Breast epithelium (tissue), 3 donors: ENCODE measurements around the gene ERN1.

ENCODE experiments used
- POLR2A ChIP-seq: fragments of 450-650 bp; IDR thresholded peaks from one replicate; pipeline ENCODE4 v1.6.1; 2016; ENCODE audit warnings: antibody characterized with exemption, mild to moderate bottlenecking, moderate library complexity
- TF ChIP-seq, protein P1 (sequence below), 3 donors: fragments of 450-650 bp; IDR thresholded peaks; one replicate each; pipeline ENCODE4 v1.5.1; 2016 to 2017; ENCODE audit warnings: antibody characterized with exemption in 3 of 3, mild to moderate bottlenecking in 3 of 3, moderate library complexity in 3 of 3

- TF ChIP-seq POLR2A = no peak
- TF ChIP-seq, protein P1, sequence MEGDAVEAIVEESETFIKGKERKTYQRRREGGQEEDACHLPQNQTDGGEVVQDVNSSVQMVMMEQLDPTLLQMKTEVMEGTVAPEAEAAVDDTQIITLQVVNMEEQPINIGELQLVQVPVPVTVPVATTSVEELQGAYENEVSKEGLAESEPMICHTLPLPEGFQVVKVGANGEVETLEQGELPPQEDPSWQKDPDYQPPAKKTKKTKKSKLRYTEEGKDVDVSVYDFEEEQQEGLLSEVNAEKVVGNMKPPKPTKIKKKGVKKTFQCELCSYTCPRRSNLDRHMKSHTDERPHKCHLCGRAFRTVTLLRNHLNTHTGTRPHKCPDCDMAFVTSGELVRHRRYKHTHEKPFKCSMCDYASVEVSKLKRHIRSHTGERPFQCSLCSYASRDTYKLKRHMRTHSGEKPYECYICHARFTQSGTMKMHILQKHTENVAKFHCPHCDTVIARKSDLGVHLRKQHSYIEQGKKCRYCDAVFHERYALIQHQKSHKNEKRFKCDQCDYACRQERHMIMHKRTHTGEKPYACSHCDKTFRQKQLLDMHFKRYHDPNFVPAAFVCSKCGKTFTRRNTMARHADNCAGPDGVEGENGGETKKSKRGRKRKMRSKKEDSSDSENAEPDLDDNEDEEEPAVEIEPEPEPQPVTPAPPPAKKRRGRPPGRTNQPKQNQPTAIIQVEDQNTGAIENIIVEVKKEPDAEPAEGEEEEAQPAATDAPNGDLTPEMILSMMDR (IDR thresholded peaks at IDR 0.05) = no peak
These were observed 49.7 kb downstream of the ERN1 start for GRCh38 chr17:64080174-64080618.
